ENCODE measurements around the gene DCPS.

GRCh38 chr11:126363706-126364248, 59.9 kb downstream of the DCPS start:
- TF ChIP-seq EP300 (IDR thresholded peaks at IDR 0.05) (no peak), CTCF (IDR thresholded peaks at IDR 0.05) (no peak)
